Measurements from ENCODE around the gene EFCAB11. TPM values are rescaled to one million over a fixed set of nuclear protein-coding genes. Genes with fewer than 3 reads are reported as not detected.

Gene EFCAB11
- total RNA-seq, 2 experiments from 2014 or later, result 0.36 to 0.47 TPM

- intact Hi-C loops (cut with DNase I, micrococcal nuclease), result loop anchor here (2.0 to 10.0 kb wide), 8 partner anchors 46 to 740 kb away; no protein-coding TSS in a partner anchor
- CTCF ChIA-PET, result interaction anchor here (0.7 to 1.4 kb wide), 3 partner anchors 47 to 126 kb away, joined by 3 to 4 read pairs (median 4); no protein-coding TSS in a partner anchor
- DNase-seq (peak in 2 of 14 experiments; percentile 8 to 13), ATAC-seq (ENCODE audit: poor library complexity) (no peak)
- peak overlapping the region; percentile 52 for H3K4me3 Mint-ChIP-seq
- Histone ChIP-seq H3K27me3 (ENCODE audit: control insufficient read depth in 1 of 2, insufficient read depth in 2 of 2, low read length in 2 of 2) (no peaks in the 10 kb centered on the region), H3K4me3 (ENCODE audit: low read length) (no peak overlapping the region), H3K9me3 (ENCODE audit: control insufficient read depth in 1 of 2, insufficient read depth in 1 of 2, low read length in 2 of 2) (no peaks in the 10 kb centered on the region), H3K27ac (ENCODE audit: low read depth in 1 of 2, low read length in 2 of 2) (no peak overlapping the region), H3K36me3 (ENCODE audit: insufficient read depth, low read length) (no peaks in the 10 kb centered on the region), H3K4me1 (ENCODE audit: insufficient read depth, low read length) (peaks cover 21% of the 10 kb centered on the region)
- H3K27me3 Mint-ChIP-seq, result no peaks in the 10 kb centered on the region
- H3K36me3 Mint-ChIP-seq (ENCODE audit: low read depth), result no peaks in the 10 kb centered on the region
- H3K27ac Mint-ChIP-seq, result peak overlapping the region; percentile 52
- POLR2A ChIA-PET, result interaction anchor here (0.6 to 3.6 kb wide), 5 partner anchors 16 to 719 kb away, joined by 3 to 22 read pairs (median 6); no protein-coding TSS in a partner anchor
- TF ChIP-seq, protein P1, sequence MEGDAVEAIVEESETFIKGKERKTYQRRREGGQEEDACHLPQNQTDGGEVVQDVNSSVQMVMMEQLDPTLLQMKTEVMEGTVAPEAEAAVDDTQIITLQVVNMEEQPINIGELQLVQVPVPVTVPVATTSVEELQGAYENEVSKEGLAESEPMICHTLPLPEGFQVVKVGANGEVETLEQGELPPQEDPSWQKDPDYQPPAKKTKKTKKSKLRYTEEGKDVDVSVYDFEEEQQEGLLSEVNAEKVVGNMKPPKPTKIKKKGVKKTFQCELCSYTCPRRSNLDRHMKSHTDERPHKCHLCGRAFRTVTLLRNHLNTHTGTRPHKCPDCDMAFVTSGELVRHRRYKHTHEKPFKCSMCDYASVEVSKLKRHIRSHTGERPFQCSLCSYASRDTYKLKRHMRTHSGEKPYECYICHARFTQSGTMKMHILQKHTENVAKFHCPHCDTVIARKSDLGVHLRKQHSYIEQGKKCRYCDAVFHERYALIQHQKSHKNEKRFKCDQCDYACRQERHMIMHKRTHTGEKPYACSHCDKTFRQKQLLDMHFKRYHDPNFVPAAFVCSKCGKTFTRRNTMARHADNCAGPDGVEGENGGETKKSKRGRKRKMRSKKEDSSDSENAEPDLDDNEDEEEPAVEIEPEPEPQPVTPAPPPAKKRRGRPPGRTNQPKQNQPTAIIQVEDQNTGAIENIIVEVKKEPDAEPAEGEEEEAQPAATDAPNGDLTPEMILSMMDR (IDR thresholded peaks at IDR 0.05), result no peak
- H3K9me3 Mint-ChIP-seq, result no peaks in the 10 kb centered on the region
- H3K4me1 Mint-ChIP-seq (ENCODE audit: low read depth), result peaks cover 41% of the 10 kb centered on the region
Measured at GRCh38 chr14:89767131-89767530, 187.4 kb downstream of the EFCAB11 start.

DNA sequence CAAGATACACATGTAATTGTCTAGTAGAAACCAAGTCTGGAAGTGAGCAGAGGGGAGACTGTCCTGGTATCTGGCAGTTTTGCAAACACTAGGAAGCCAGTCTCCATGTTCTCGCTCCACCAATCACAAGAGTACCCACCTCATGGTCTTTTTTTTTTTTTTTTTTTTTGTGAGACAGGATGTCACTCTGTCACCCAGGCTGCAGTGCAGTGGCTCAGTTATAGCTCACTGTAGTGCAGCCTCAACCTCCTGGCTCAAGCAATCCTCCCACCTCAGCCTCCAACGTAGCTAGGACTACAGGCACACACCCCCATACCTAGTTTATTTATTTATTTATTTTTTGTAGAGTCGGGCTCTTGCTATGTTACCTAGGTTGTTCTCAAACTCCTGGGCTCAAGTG is 189.2 kb downstream of the EFCAB11 start:
- CTCF ChIA-PET, result no interaction called here
- intact Hi-C loops (cut with DNase I, micrococcal nuclease), result loop anchor here (5.0 to 10.0 kb wide), 4 partner anchors 149 to 738 kb away; no protein-coding TSS in a partner anchor
- H3K27ac Mint-ChIP-seq, result no peak overlapping the region
- Histone ChIP-seq H3K9me3 (ENCODE audit: control insufficient read depth in 1 of 2, insufficient read depth in 1 of 2, low read length in 2 of 2) (no peaks in the 10 kb centered on the region), H3K27ac (ENCODE audit: low read depth in 1 of 2, low read length in 2 of 2) (no peak overlapping the region), H3K4me3 (ENCODE audit: low read length) (no peak overlapping the region), H3K36me3 (ENCODE audit: insufficient read depth, low read length) (no peaks in the 10 kb centered on the region), H3K4me1 (ENCODE audit: insufficient read depth, low read length) (peaks cover 21% of the 10 kb centered on the region), H3K27me3 (ENCODE audit: control insufficient read depth in 1 of 2, insufficient read depth in 2 of 2, low read length in 2 of 2) (no peaks in the 10 kb centered on the region)
- no peak for ATAC-seq (ENCODE audit: poor library complexity)
- DNase-seq, result peak in 1 of 14 experiments; percentile 4
- H3K4me1 Mint-ChIP-seq (ENCODE audit: low read depth), result peaks cover 41% of the 10 kb centered on the region
- H3K9me3 Mint-ChIP-seq, result no peaks in the 10 kb centered on the region
- TF ChIP-seq, protein P1 (IDR thresholded peaks at IDR 0.05), result no peak
- POLR2A ChIA-PET, result interaction anchor here (3.6 kb wide), 1 partner anchor 44 kb away, joined by 22 read pairs; no protein-coding TSS in a partner anchor
- H3K27me3 Mint-ChIP-seq, result no peaks in the 10 kb centered on the region
- no peaks in the 10 kb centered on the region for H3K36me3 Mint-ChIP-seq (ENCODE audit: low read depth)
- H3K4me3 Mint-ChIP-seq, result no peak overlapping the region

DNA sequence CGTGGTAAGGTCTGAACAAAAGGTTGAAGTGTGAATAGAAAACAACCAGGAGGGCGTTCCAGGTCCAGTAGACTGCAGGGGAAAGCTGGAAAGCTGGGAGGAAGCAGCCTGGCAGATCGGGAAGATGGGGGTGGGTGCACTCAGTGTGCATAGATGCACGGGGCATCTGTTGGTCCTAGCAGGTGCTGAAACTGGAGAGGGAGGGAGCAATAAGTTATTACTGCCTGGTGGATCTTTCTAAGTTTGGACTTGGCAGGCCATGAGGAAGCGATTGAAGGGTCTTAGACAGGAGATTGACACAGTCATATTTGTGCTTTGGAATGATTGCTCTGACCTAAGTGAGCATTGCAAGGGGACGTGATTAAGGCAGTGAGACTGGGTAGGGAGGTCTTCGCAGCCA is 194.4 kb downstream of the EFCAB11 start:
- Histone ChIP-seq H3K27me3 (ENCODE audit: control insufficient read depth in 1 of 2, insufficient read depth in 2 of 2, low read length in 2 of 2) (no peaks in the 10 kb centered on the region), H3K4me1 (ENCODE audit: insufficient read depth, low read length) (no peaks in the 10 kb centered on the region), H3K36me3 (ENCODE audit: insufficient read depth, low read length) (no peaks in the 10 kb centered on the region), H3K9me3 (ENCODE audit: control insufficient read depth in 1 of 2, insufficient read depth in 1 of 2, low read length in 2 of 2) (peaks cover 0 to 4% of the 10 kb centered on the region in 2 experiments), H3K27ac (ENCODE audit: low read depth in 1 of 2, low read length in 2 of 2) (no peak overlapping the region), H3K4me3 (ENCODE audit: low read length) (no peak overlapping the region)
- Mint-ChIP-seq H3K4me3 (no peak overlapping the region), H3K4me1 (ENCODE audit: low read depth) (peaks cover 19% of the 10 kb centered on the region), H3K9me3 (no peaks in the 10 kb centered on the region), H3K36me3 (ENCODE audit: low read depth) (no peaks in the 10 kb centered on the region), H3K27ac (no peak overlapping the region), H3K27me3 (no peaks in the 10 kb centered on the region)
- ChIA-PET POLR2A (no interaction called here), CTCF (no interaction called here)
- TF ChIP-seq, protein P1 (IDR thresholded peaks at IDR 0.05), result no peak
- ATAC-seq (ENCODE audit: poor library complexity) (no peak), DNase-seq (no peak)
- intact Hi-C loops (cut with DNase I, micrococcal nuclease), result loop anchor here (5.0 to 10.0 kb wide), 4 partner anchors 58 to 255 kb away; no protein-coding TSS in a partner anchor
